SK-N-SH (cell line): ENCODE results near the gene A4GALT. TPM values are rescaled to one million over a fixed set of nuclear protein-coding genes. Genes with fewer than 3 reads are reported as not detected.

ENCODE experiments used
- CTCF ChIA-PET: fragments of 300-600, 350-600 bp; formaldehyde crosslinking; extraction: SDS; loops from one replicate; lab custom pipeline; 2021; lab: Yijun Ruan, JAX
- POLR2A ChIA-PET: fragments of 350-600 bp; sonication (Branson Sonifier 250); formaldehyde crosslinking; extraction: SDS; loops from one replicate; lab custom pipeline; 2020; ENCODE audit warnings: antibody characterized with exemption, inconsistent platforms; lab: Yijun Ruan, JAX
- DNase-seq: peaks from one replicate; pipeline ENCODE4 v3.0.0; 2012
- H2AFZ ChIP-seq: fragments of 200-600 bp; sonication (generic); 2 replicates; pipeline ENCODE4 v1.8.1; 2016; ENCODE audit warnings: antibody characterized with exemption, mild to moderate bottlenecking, low read depth
- H3F3A ChIP-seq: fragments of 200-600 bp; sonication (generic); replicated peaks from 2 replicates; pipeline ENCODE3; 2016; ENCODE audit warnings: antibody characterized with exemption, mild to moderate bottlenecking; ENCODE audit not compliant: insufficient read depth
- H3K27ac ChIP-seq, 2 experiments: fragments of 200-500 bp in 1 of 2; fragments of 200-600 bp in 1 of 2; sonication (Bioruptor generic) in 1 of 2; sonication (generic), shearing (Covaris generic) in 1 of 2; 2 replicates each; pipeline versions ENCODE4 v1.5.1 to v1.6.1; 2014 to 2016; ENCODE audit warnings: low read depth in 2 of 2, inconsistent platforms in 1 of 2, low read length in 1 of 2, mild to moderate bottlenecking in 1 of 2, mixed read lengths in 1 of 2
- H3K27me3 ChIP-seq: fragments of 200-600 bp; sonication (generic), shearing (Covaris generic); 2 replicates; pipeline ENCODE4 v1.6.1; 2016; ENCODE audit warnings: mixed run types; ENCODE audit not compliant: insufficient read depth
- H3K36me3 ChIP-seq, 2 experiments: fragments of 200-500 bp in 1 of 2; fragments of 200-600 bp in 1 of 2; sonication (Bioruptor generic) in 1 of 2; sonication (generic) in 1 of 2; replicated peaks in 1 of 2; 2 replicates each; pipeline versions ENCODE3 to v1.5.1; 2014 to 2016; ENCODE audit warnings: low read length in 1 of 2, mild to moderate bottlenecking in 1 of 2; ENCODE audit not compliant: insufficient read depth in 2 of 2, control insufficient read depth in 1 of 2
- H3K4me1 ChIP-seq, 2 experiments: fragments of 200-500 bp in 1 of 2; fragments of 200-600 bp in 1 of 2; sonication (Bioruptor generic) in 1 of 2; sonication (generic), shearing (Covaris generic) in 1 of 2; 2 replicates each; pipeline versions ENCODE4 v1.5.1 to v1.6.1; 2014 to 2016; ENCODE audit warnings: low read depth in 1 of 2, low read length in 1 of 2, mixed run types in 1 of 2; ENCODE audit not compliant: insufficient read depth in 2 of 2, control insufficient read depth in 1 of 2
- H3K4me2 ChIP-seq: fragments of 200-600 bp; sonication (generic), shearing (Covaris generic); 2 replicates; pipeline ENCODE4 v1.6.1; 2017; ENCODE audit warnings: mixed run types
- H3K4me3 ChIP-seq, 2 experiments: fragments of 200-500 bp in 1 of 2; fragments of 200-600 bp in 1 of 2; sonication (Bioruptor generic) in 1 of 2; sonication (generic), shearing (Covaris generic) in 1 of 2; 2 replicates each; pipeline versions ENCODE4 v1.5.1 to v1.8.1; 2014 to 2016; ENCODE audit warnings: low read depth in 2 of 2, inconsistent platforms in 1 of 2, low read length in 1 of 2, mild to moderate bottlenecking in 1 of 2, mixed read lengths in 1 of 2, moderate library complexity in 1 of 2
- H3K79me2 ChIP-seq: fragments of 200-600 bp; sonication (generic); 2 replicates; pipeline ENCODE4 v1.8.1; 2017; ENCODE audit warnings: mild to moderate bottlenecking; ENCODE audit not compliant: insufficient read depth
- H3K9ac ChIP-seq: fragments of 200-600 bp; sonication (generic); 2 replicates; pipeline ENCODE4 v1.6.1; 2017; ENCODE audit warnings: mixed run types
- H3K9me2 ChIP-seq: fragments of 200-600 bp; sonication (generic); 2 replicates; pipeline ENCODE4 v1.6.1; 2017; ENCODE audit warnings: mixed run types
- H3K9me3 ChIP-seq: fragments of 200-600 bp; sonication (generic); 2 replicates; pipeline ENCODE4 v1.6.1; 2017; ENCODE audit warnings: mixed run types, mild to moderate bottlenecking, moderate library complexity
- H4K20me1 ChIP-seq: fragments of 200-600 bp; sonication (generic); 2 replicates; pipeline ENCODE4 v1.6.1; 2017; ENCODE audit warnings: mild to moderate bottlenecking, mixed run types; ENCODE audit not compliant: insufficient read depth
- CHD2 ChIP-seq: fragments of 150-350 bp; IDR thresholded peaks from 2 replicates; pipeline ENCODE4 v1.6.1; 2018; ENCODE audit warnings: low read length; ENCODE audit not compliant: partially characterized antibody
- ELF1 ChIP-seq: IDR thresholded peaks from 2 replicates; pipeline ENCODE4 v1.4.0; 2012
- EZH2phosphoT487 ChIP-seq: fragments of 200-600 bp; sonication (generic); IDR thresholded peaks from 2 replicates; pipeline ENCODE4 v1.6.1; 2017; ENCODE audit warnings: low read depth, mixed run types, mild to moderate bottlenecking, antibody characterized with exemption, moderate library complexity, borderline replicate concordance
- FOXJ3 ChIP-seq: sonication (generic); formaldehyde crosslinking; IDR thresholded peaks from 2 replicates; pipeline ENCODE4 v1.5.1; 2020; ENCODE audit warnings: mild to moderate bottlenecking, missing genetic modification reagents
- FOXM1 ChIP-seq: IDR thresholded peaks from 2 replicates; pipeline ENCODE4 v1.4.0; 2012; ENCODE audit warnings: low read depth, mild to moderate bottlenecking
- GABPA ChIP-seq: IDR thresholded peaks from 2 replicates; pipeline ENCODE4 v1.4.0; 2012; ENCODE audit warnings: low read depth, mild to moderate bottlenecking
- GATA2 ChIP-seq: sonication (generic); formaldehyde crosslinking; IDR thresholded peaks from 2 replicates; pipeline ENCODE4 v1.5.0; 2020; ENCODE audit warnings: mild to moderate bottlenecking, missing genetic modification reagents
- JUND ChIP-seq: IDR thresholded peaks from 2 replicates; pipeline ENCODE4 v1.4.0; 2012
- MEF2A ChIP-seq: IDR thresholded peaks from 2 replicates; pipeline ENCODE4 v1.4.0; 2012; ENCODE audit warnings: low read depth, borderline replicate concordance
- NRF1 ChIP-seq: IDR thresholded peaks from 2 replicates; pipeline ENCODE4 v1.6.1; 2012; ENCODE audit warnings: low read depth, mild to moderate bottlenecking, low read length
- RAD21 ChIP-seq: IDR thresholded peaks from 2 replicates; pipeline ENCODE4 v1.6.1; 2012; ENCODE audit warnings: mild to moderate bottlenecking, low read length
- TCF12 ChIP-seq: IDR thresholded peaks from 2 replicates; pipeline ENCODE4 v1.4.0; 2012
- TEAD4 ChIP-seq: IDR thresholded peaks from 2 replicates; pipeline ENCODE4 v1.4.0; 2012; ENCODE audit warnings: mild to moderate bottlenecking, borderline replicate concordance; ENCODE audit not compliant: insufficient read depth
- YY1 ChIP-seq: IDR thresholded peaks from 2 replicates; pipeline ENCODE4 v1.4.0; 2012; ENCODE audit warnings: low read depth, mild to moderate bottlenecking
- WGBS: methylation state at CpG from one replicate; pipeline ENCODE4 v1.1.6; 2017; ENCODE audit warnings: low lambda C conversion rate; 5-methylcytosine and 5-hydroxymethylcytosine counted together
- polyA plus RNA-seq, 3 experiments: library from polyadenylated mRNA; depleted of rRNA; stranded (reverse); fragments of >200 nt; gene quantifications; 2 replicates each; pipeline ENCODE4 v1.2.3, GENCODE V29; 2012
- TF ChIP-seq, protein P1 (sequence below): fragments of 150-350 bp; IDR thresholded peaks from 2 replicates; pipeline ENCODE4 v1.6.1; 2017; ENCODE audit warnings: antibody characterized with exemption, low read length, low read depth, borderline replicate concordance
- TF ChIP-seq, protein P2 (sequence below): IDR thresholded peaks from 2 replicates; pipeline ENCODE4 v1.4.0; 2012; ENCODE audit warnings: low read depth, borderline replicate concordance

A4GALT gene
- polyA plus RNA-seq, 1 of the 3 experiments (the other 2 are of a cell fraction): 9.5 TPM

DNA sequence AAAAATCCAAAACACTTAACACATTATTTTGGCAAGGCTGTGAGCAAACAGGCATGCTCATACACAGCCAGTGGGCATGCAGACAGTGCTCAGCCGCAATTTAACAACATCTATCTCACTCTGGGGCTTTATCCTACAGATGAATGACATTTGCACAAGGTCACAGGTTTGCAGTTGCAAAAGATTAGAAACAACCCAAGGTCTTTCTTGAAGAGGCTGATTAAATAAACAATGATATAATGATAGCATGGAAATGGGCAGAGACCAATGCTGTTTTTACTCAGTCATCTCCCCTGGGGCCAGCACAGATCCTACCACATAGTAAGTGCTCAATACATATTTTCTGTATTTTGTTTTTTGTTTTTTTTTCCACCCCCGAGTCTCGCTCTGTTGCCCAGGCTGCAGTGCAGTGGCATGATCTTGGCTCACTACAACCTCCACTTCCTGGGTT lies 9.4 kb downstream of the A4GALT start:
- Histone ChIP-seq H3K4me3 (no peak overlapping the region), H3K9me3 (no peaks in the 10 kb centered on the region), H3K9me2 (no peaks in the 10 kb centered on the region), H2AFZ (no peak overlapping the region), H3K9ac (no peak overlapping the region), H4K20me1 (no peaks in the 10 kb centered on the region), H3K79me2 (peaks cover 9% of the 10 kb centered on the region; the same call in 1 of the 2 replicates), H3K4me1 (no peaks in the 10 kb centered on the region), H3K36me3 (no peaks in the 10 kb centered on the region), H3K27me3 (no peaks in the 10 kb centered on the region), H3K4me2 (no peak overlapping the region), H3K27ac (no peak overlapping the region), H3F3A (no peaks in the 10 kb centered on the region)
- ChIA-PET CTCF (no interaction called here), POLR2A (no interaction called here)
- WGBS: 100% methylated on average over 2 of the region's 3 CpGs
- TF ChIP-seq YY1 (no peak), TCF12 (no peak), TEAD4 (no peak), MEF2A (no peak), GATA2 (CRISPR knock-in tag) (no peak), EZH2phosphoT487 (no peak), RAD21 (no peak), FOXM1 (no peak), CHD2 (no peak)
- TF ChIP-seq, protein P1, sequence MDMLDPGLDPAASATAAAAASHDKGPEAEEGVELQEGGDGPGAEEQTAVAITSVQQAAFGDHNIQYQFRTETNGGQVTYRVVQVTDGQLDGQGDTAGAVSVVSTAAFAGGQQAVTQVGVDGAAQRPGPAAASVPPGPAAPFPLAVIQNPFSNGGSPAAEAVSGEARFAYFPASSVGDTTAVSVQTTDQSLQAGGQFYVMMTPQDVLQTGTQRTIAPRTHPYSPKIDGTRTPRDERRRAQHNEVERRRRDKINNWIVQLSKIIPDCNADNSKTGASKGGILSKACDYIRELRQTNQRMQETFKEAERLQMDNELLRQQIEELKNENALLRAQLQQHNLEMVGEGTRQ: no peak
- DNase-seq: no peak

DNA sequence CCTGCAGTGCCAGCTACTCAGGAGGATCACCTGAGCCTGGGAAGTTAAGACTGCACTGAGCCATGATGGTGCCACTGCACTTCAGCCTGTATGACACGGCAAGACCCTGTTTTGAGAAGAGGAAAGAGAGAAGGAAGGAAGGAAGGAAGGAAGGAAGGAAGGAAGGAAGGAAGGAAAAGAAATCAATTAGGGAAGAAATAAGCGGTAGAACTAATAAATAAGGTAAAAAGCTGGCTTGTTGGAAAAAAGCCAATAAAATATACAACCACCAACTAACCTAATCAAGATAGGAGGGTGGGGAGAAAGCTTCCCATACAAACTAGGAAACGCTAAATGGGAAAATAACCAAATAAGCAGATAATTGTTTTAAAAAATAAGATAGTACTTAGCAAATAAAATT lies 12.3 kb downstream of the A4GALT start:
- TF ChIP-seq NRF1 (no peak), JUND (no peak), GABPA (no peak), FOXJ3 (CRISPR knock-in tag) (no peak), ELF1 (no peak)
- TF ChIP-seq, protein P2, sequence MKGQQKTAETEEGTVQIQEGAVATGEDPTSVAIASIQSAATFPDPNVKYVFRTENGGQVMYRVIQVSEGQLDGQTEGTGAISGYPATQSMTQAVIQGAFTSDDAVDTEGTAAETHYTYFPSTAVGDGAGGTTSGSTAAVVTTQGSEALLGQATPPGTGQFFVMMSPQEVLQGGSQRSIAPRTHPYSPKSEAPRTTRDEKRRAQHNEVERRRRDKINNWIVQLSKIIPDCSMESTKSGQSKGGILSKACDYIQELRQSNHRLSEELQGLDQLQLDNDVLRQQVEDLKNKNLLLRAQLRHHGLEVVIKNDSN: no peak
- TF ChIP-seq, all 33 proteins: peak for 0
- H3K4me3 ChIP-seq: no peak overlapping the region
- H2AFZ ChIP-seq: no peak overlapping the region
- CTCF ChIA-PET: no interaction called here
- no peak overlapping the region for H3K4me2 ChIP-seq
- H3K27me3 ChIP-seq: no peaks in the 10 kb centered on the region
- no peak for DNase-seq
- H3F3A ChIP-seq: no peaks in the 10 kb centered on the region
- 55% methylated on average over 3 of the region's 3 CpGs for WGBS
- no peaks in the 10 kb centered on the region for H4K20me1 ChIP-seq
- no peak overlapping the region for H3K27ac ChIP-seq
- POLR2A ChIA-PET: no interaction called here
- no peaks in the 10 kb centered on the region for H3K9me3 ChIP-seq
- no peaks in the 10 kb centered on the region for H3K4me1 ChIP-seq
- no peak overlapping the region for H3K9ac ChIP-seq
- H3K36me3 ChIP-seq: no peaks in the 10 kb centered on the region
- H3K79me2 ChIP-seq: peaks cover 14% of the 10 kb centered on the region; the same call in 1 of the 2 replicates
- H3K9me2 ChIP-seq: no peaks in the 10 kb centered on the region
